Fibroblast of lung (primary cell): ENCODE data around the gene OR10H1. TPM values are rescaled to one million over a fixed set of nuclear protein-coding genes. Genes with fewer than 3 reads are reported as not detected.
"Not testable (repeated sequence)": the region's sequence is repeated elsewhere in the genome, so short reads cannot be mapped to it uniquely, and the experiment has no call there.

Source experiments
- DNase-seq, 2 donors: peaks; one replicate each; pipeline versions ENCODE4 v3.0.0 to v3.0.0-alpha.2; 2010; ENCODE audit warnings: low read depth in 2 of 2
- H2AFZ ChIP-seq: 2 replicates; pipeline ENCODE4 v1.5.1; 2012; ENCODE audit warnings: low read length, control low read depth, inconsistent platforms
- H3K27ac ChIP-seq: 2 replicates; pipeline ENCODE4 v1.5.1; 2011; ENCODE audit warnings: low read length, control low read depth; ENCODE audit not compliant: insufficient read depth
- H3K27me3 ChIP-seq: 2 replicates; pipeline ENCODE4 v1.5.1; 2011; ENCODE audit warnings: mild to moderate bottlenecking, low read length; ENCODE audit not compliant: control insufficient read depth, insufficient read depth
- H3K36me3 ChIP-seq: 2 replicates; pipeline ENCODE4 v1.5.1; 2011; ENCODE audit warnings: low read length; ENCODE audit not compliant: control insufficient read depth, insufficient read depth
- H3K4me1 ChIP-seq: 2 replicates; pipeline ENCODE4 v1.5.1; 2011; ENCODE audit warnings: low read length; ENCODE audit not compliant: control insufficient read depth, insufficient read depth; ENCODE audit errors: extremely low read depth
- H3K4me2 ChIP-seq: 2 replicates; pipeline ENCODE4 v1.5.1; 2011; ENCODE audit warnings: low read length, control low read depth; ENCODE audit not compliant: insufficient read depth; ENCODE audit errors: extremely low read depth
- H3K4me3 ChIP-seq, 4 experiments: fragments of 200-600 bp in 1 of 4; sonication (generic) in 1 of 4; replicated peaks in 1 of 4; 2 replicates each; pipeline ENCODE4 v1.5.1; 2011 to 2016; ENCODE audit warnings: low read length in 4 of 4, low read depth in 3 of 4, mild to moderate bottlenecking in 3 of 4, control low read depth in 2 of 4, inconsistent platforms in 1 of 4, mixed read lengths in 1 of 4; ENCODE audit not compliant: insufficient read depth in 1 of 4; ENCODE audit errors: control extremely low read depth in 1 of 4
- H3K79me2 ChIP-seq: 2 replicates; pipeline ENCODE4 v1.5.1; 2012; ENCODE audit warnings: mild to moderate bottlenecking, low read length, inconsistent platforms; ENCODE audit not compliant: control insufficient read depth, insufficient read depth
- H3K9ac ChIP-seq: 2 replicates; pipeline ENCODE4 v1.5.1; 2011; ENCODE audit warnings: mild to moderate bottlenecking, low read length, control low read depth; ENCODE audit not compliant: insufficient read depth
- H3K9me3 ChIP-seq: 2 replicates; pipeline ENCODE4 v1.5.1; 2012; ENCODE audit warnings: low read depth, low read length; ENCODE audit not compliant: control insufficient read depth, insufficient read depth
- H4K20me1 ChIP-seq: 2 replicates; pipeline ENCODE4 v1.5.1; 2011; ENCODE audit warnings: low read length; ENCODE audit not compliant: control insufficient read depth, insufficient read depth; ENCODE audit errors: extremely low read depth
- EZH2 ChIP-seq: IDR thresholded peaks from 2 replicates; pipeline ENCODE4 v1.5.1; 2012; ENCODE audit warnings: low read length, control low read depth, mild to moderate bottlenecking; ENCODE audit errors: missing control alignments
- polyA plus RNA-seq, 2 donors: library from polyadenylated mRNA; depleted of rRNA in 1 of 2; stranded (reverse) in 1 of 2; unstranded in 1 of 2; fragments of >200 nt; gene quantifications; 2 replicates each; pipeline ENCODE4 v1.2.1, GENCODE V29; 2011 to 2012; ENCODE audit warnings: missing spikeins in 1 of 2
- total RNA-seq: library from RNA; depleted of rRNA; stranded (reverse); fragments of >200 nt; gene quantifications from 2 replicates; pipeline ENCODE4 v1.2.1, GENCODE V29; 2014
- TF ChIP-seq, protein P1 (sequence below), 2 donors: IDR thresholded peaks in 1 of 2; conservative IDR thresholded peaks in 1 of 2; 1 replicate in 1 of 2; 2 replicates in 1 of 2; pipeline ENCODE4 v1.5.1; 2011 to 2012; ENCODE audit warnings: low read length in 2 of 2, control low read depth in 1 of 2, inconsistent platforms in 1 of 2, low read depth in 1 of 2, mild to moderate bottlenecking in 1 of 2

OR10H1 gene
- total and polyA plus RNA-seq, 2 donors (not counting 1 experiment from before 2014, with no cell fraction given): not detected

- H3K79me2 ChIP-seq: no peaks in the 10 kb centered on the region
- TF ChIP-seq, protein P1, sequence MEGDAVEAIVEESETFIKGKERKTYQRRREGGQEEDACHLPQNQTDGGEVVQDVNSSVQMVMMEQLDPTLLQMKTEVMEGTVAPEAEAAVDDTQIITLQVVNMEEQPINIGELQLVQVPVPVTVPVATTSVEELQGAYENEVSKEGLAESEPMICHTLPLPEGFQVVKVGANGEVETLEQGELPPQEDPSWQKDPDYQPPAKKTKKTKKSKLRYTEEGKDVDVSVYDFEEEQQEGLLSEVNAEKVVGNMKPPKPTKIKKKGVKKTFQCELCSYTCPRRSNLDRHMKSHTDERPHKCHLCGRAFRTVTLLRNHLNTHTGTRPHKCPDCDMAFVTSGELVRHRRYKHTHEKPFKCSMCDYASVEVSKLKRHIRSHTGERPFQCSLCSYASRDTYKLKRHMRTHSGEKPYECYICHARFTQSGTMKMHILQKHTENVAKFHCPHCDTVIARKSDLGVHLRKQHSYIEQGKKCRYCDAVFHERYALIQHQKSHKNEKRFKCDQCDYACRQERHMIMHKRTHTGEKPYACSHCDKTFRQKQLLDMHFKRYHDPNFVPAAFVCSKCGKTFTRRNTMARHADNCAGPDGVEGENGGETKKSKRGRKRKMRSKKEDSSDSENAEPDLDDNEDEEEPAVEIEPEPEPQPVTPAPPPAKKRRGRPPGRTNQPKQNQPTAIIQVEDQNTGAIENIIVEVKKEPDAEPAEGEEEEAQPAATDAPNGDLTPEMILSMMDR (conservative IDR thresholded peaks at IDR 0.05 in 1 of 2, IDR thresholded peaks at IDR 0.05 in 1 of 2; ENCODE audit: low read depth in 1 of 2, low read length in 2 of 2): no peak
- TF ChIP-seq EZH2: no peak
- no peaks in the 10 kb centered on the region for H3K36me3 ChIP-seq
- H3K4me2 ChIP-seq: no peak overlapping the region
- H3K9me3 ChIP-seq: no peaks in the 10 kb centered on the region
- no peak for DNase-seq
- H4K20me1 ChIP-seq: no peaks in the 10 kb centered on the region
- no peak overlapping the region for H3K9ac ChIP-seq
- no peak overlapping the region for H2AFZ ChIP-seq
- H3K27ac ChIP-seq: no peak overlapping the region
- no peak overlapping the region for H3K4me3 ChIP-seq
- H3K4me1 ChIP-seq: no peaks in the 10 kb centered on the region
- no peaks in the 10 kb centered on the region for H3K27me3 ChIP-seq
Observed at GRCh38 chr19:15831626-15832025, 16.2 kb upstream of the OR10H1 start.

DNA sequence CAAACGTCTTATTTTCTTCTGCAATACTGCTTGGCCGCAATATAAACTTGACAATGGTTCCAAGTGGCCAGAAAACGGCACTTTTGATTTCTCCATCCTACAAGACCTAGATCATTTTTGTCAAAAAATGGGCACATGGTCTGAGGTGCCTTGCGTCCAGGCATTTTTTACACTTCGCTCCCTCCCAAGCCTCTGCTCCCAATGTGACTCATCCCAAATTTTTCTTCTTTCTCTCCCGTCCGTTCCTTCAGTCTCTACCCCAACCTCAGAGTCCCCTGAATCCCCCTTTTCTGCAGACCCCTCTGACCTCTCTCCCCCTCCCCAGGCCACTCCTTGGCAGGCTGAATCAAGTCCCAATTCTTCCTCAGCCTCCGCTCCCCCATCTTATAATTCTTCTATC lies 14.3 kb upstream of the OR10H1 start:
- no peaks in the 10 kb centered on the region for H3K4me1 ChIP-seq
- H3K9ac ChIP-seq: no peak overlapping the region
- H3K4me2 ChIP-seq: no peak overlapping the region
- H3K9me3 ChIP-seq: no peaks in the 10 kb centered on the region
- DNase-seq: no peak
- no peaks in the 10 kb centered on the region for H3K27me3 ChIP-seq
- no peak overlapping the region for H2AFZ ChIP-seq
- no peak overlapping the region for H3K4me3 ChIP-seq
- H3K79me2 ChIP-seq: no peaks in the 10 kb centered on the region
- no peaks in the 10 kb centered on the region for H3K36me3 ChIP-seq
- no peak overlapping the region for H3K27ac ChIP-seq
- TF ChIP-seq, protein P1 (conservative IDR thresholded peaks at IDR 0.05 in 1 of 2, IDR thresholded peaks at IDR 0.05 in 1 of 2; ENCODE audit: low read depth in 1 of 2, low read length in 2 of 2): no peak
- TF ChIP-seq EZH2: no peak
- no peaks in the 10 kb centered on the region for H4K20me1 ChIP-seq

- TF ChIP-seq EZH2: no peak
- TF ChIP-seq, protein P1 (conservative IDR thresholded peaks at IDR 0.05 in 1 of 2, IDR thresholded peaks at IDR 0.05 in 1 of 2; ENCODE audit: low read depth in 1 of 2, low read length in 2 of 2): no peak
- no peaks in the 10 kb centered on the region for H3K79me2 ChIP-seq
- H3K27me3 ChIP-seq: no peaks in the 10 kb centered on the region
Observed at GRCh38 chr19:15829306-15829698, 13.8 kb upstream of the OR10H1 start.

DNA sequence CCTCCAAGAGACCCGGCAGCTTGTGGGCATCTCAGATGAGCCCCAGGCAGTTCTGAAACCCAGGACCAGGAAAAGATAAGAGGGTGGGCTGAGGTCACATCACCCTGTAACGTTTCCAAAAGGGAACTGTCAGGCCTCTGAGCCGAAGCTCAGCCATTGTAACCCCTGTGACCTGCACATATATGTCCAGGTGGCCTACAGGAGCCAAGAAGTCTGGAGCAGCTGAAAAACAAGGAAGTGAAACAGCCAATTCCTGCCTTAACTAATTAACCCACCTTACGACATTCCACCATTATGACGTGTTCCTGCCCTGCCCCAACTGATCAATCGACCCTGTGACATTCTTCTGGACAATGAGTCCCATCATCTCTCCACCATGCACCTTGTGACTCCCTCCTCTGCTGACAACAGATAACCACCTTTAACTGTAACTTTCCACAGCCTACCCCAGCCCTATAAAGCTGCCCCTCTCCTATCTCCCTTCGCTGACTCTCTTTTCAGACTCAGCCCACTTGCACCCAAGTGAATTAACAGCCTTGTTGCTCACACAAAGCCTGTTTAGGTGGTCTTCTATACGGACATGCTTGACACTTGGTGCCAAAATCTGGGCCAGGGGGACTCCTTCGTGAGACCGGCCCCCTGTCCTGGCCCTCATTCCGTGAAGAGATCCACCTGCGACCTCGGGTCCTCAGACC lies 13.3 kb upstream of the OR10H1 start:
- H3K4me2 ChIP-seq, H3K4me1 ChIP-seq, H3K79me2 ChIP-seq, DNase-seq, H2AFZ ChIP-seq, H3K27me3 ChIP-seq, H3K36me3 ChIP-seq, H3K9ac ChIP-seq, H3K9me3 ChIP-seq, H3K27ac ChIP-seq, H4K20me1 ChIP-seq, H3K4me3 ChIP-seq: not testable (repeated sequence)

More at GRCh38 chr19:15829306-15829698, 13.8 kb upstream of the OR10H1 start:
- no peaks in the 10 kb centered on the region for H3K9me3 ChIP-seq
- DNase-seq: no peak
- H3K36me3 ChIP-seq: no peaks in the 10 kb centered on the region
- H2AFZ ChIP-seq: no peak overlapping the region
- H3K4me2 ChIP-seq: no peak overlapping the region
- no peak overlapping the region for H3K4me3 ChIP-seq
- H4K20me1 ChIP-seq: no peaks in the 10 kb centered on the region
- no peaks in the 10 kb centered on the region for H3K4me1 ChIP-seq
- no peak overlapping the region for H3K9ac ChIP-seq
- no peak overlapping the region for H3K27ac ChIP-seq
